LNCaP clone FGC (cell line): ENCODE measurements around the gene KNDC1.

Experiments
- DNase-seq: peaks from one replicate; pipeline ENCODE4 v3.0.0-alpha.2; 2011; ENCODE audit warnings: low read depth
- H3K4me3 ChIP-seq: 2 replicates; pipeline ENCODE4 v1.5.1; 2011; ENCODE audit warnings: mild to moderate bottlenecking, low read depth, low read length, control low read depth
- CTCF ChIP-seq: IDR thresholded peaks from 2 replicates; pipeline ENCODE4 v1.5.1; 2012; ENCODE audit warnings: mild to moderate bottlenecking; ENCODE audit not compliant: control insufficient read depth, insufficient read depth; ENCODE audit errors: extremely low read depth

KNDC1 gene

GRCh38 chr10:133182190-133182589 lies 22.2 kb downstream of the KNDC1 start:
- DNase-seq, result no peak
- H3K4me3 ChIP-seq, result no peak overlapping the region
- TF ChIP-seq CTCF, result no peak

GRCh38 chr10:133182791-133183645 lies 23.0 kb downstream of the KNDC1 start:
- no peak overlapping the region for H3K4me3 ChIP-seq
- no peak for DNase-seq
- no peak for TF ChIP-seq CTCF

- TF ChIP-seq CTCF, result no peak
- DNase-seq, result no peak
- H3K4me3 ChIP-seq, result no peak overlapping the region
These were observed 23.8 kb downstream of the KNDC1 start for GRCh38 chr10:133183646-133184378.

DNA sequence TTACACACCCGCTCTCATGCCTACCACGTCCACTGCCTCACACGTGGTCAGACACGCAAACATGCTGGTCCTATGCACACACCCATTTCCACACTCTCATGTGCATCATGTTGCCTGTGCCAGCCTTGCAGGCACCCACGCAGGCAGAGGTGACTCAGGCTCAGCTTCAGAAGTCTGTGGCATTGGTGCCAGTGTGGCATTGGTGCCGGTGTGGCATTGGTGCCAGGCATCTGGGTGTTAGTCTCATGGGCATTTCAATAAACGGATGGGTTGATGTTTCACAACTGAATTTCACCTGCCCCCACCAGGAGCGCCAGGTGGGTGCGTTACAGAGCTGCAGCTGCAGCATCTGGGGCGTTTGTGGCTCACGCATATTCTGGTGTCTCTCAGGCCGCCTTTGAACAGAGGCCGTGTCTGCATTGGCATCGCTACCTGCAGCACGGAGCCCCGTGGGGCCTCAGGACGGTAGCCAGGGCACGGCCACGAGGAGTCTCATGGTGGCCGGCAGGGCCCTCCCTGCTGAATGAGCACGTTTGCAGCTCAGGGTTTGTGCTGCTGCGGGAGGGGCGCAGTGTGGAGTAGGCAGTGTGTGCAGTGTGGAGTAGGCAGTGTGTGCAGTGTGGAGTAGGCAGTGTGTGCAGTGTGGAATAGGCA lies 24.7 kb downstream of the KNDC1 start:
- no peak for TF ChIP-seq CTCF
- no peak for DNase-seq
- no peak overlapping the region for H3K4me3 ChIP-seq

GRCh38 chr10:133185421-133185820 lies 25.4 kb downstream of the KNDC1 start:
- TF ChIP-seq CTCF, result no peak
- H3K4me3 ChIP-seq, result no peak overlapping the region
- no peak for DNase-seq

DNA sequence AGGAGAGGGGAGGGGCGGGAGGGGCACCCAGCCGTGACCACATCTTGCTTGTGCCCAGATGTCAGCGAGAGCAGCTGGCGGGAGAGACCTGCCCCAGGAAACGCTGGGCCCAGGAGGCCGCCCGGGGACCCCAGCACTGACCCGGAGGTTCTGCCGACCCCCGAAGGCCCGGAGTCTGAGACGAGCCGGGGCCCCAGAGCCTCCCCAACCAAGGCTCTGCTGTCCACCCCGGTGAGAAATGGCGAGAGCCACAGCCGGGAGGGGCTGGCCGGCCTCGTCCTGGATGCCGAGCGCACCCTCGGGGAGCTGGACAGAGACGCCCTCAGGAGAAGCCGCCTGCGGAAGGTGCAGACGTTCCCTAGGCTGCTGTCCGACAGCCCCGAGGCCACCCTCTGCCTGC lies 25.9 kb downstream of the KNDC1 start:
- no peak for TF ChIP-seq CTCF
- H3K4me3 ChIP-seq, result no peak overlapping the region
- DNase-seq, result no peak
